GM12878 (cell line): ENCODE results near the gene NPFFR2. TPM values are rescaled to one million over a fixed set of nuclear protein-coding genes. Genes with fewer than 3 reads are reported as not detected.
A peak's percentile ranks its signal among the peaks of the same experiment; 100 is the strongest.

ENCODE experiments used
- BCL11A ChIP-seq: IDR thresholded peaks from 2 replicates; pipeline ENCODE4 v1.6.1; 2011; ENCODE audit warnings: low read depth, low read length
- BHLHE40 ChIP-seq, 2 experiments: fragments of 450-650 bp in 1 of 2; IDR thresholded peaks; 2 replicates each; pipeline ENCODE4 v1.6.1; 2011 to 2017; ENCODE audit warnings: low read depth in 2 of 2, borderline replicate concordance in 1 of 2, improper control_type of control experiment in 1 of 2, low read length in 1 of 2, mild to moderate bottlenecking in 1 of 2
- CEBPB ChIP-seq, 2 experiments: fragments of 150-350 bp in 1 of 2; IDR thresholded peaks; 2 replicates each; pipeline ENCODE4 v1.6.1; 2012 to 2014; ENCODE audit warnings: low read depth in 2 of 2, low read length in 2 of 2, borderline replicate concordance in 1 of 2, inconsistent platforms in 1 of 2
- CHD4 ChIP-seq: fragments of 200-600 bp; sonication (generic); IDR thresholded peaks from 2 replicates; pipeline ENCODE4 v1.6.1; 2016; ENCODE audit warnings: mild to moderate bottlenecking
- EED ChIP-seq: sonication (generic); IDR thresholded peaks from 2 replicates; pipeline ENCODE4 v1.6.1; 2016; ENCODE audit warnings: antibody characterized with exemption, low read depth
- EP300 ChIP-seq, 2 experiments: fragments of 150-350 bp in 1 of 2; IDR thresholded peaks; 2 replicates each; pipeline ENCODE4 v1.6.1; 2011 to 2012; ENCODE audit warnings: low read depth in 2 of 2, low read length in 2 of 2, borderline replicate concordance in 1 of 2, improper control_type of control experiment in 1 of 2, inconsistent platforms in 1 of 2; ENCODE audit not compliant: control insufficient read depth in 1 of 2
- HCFC1 ChIP-seq: fragments of 150-350 bp; IDR thresholded peaks from 2 replicates; pipeline ENCODE4 v1.6.1; 2014; ENCODE audit warnings: low read length
- IKZF1 ChIP-seq: fragments of 450-650 bp; conservative IDR thresholded peaks from 2 replicates; pipeline ENCODE4 v1.6.1; 2017; ENCODE audit warnings: antibody characterized with exemption, mild to moderate bottlenecking
- MEF2A ChIP-seq: IDR thresholded peaks from 2 replicates; pipeline ENCODE4 v1.6.1; 2011; ENCODE audit warnings: low read depth, mild to moderate bottlenecking, low read length, moderate library complexity; ENCODE audit not compliant: insufficient read depth
- PML ChIP-seq: IDR thresholded peaks from 2 replicates; pipeline ENCODE4 v1.6.1; 2012; ENCODE audit warnings: low read length, inconsistent platforms
- RB1 ChIP-seq: fragments of 450-650 bp; formaldehyde crosslinking; IDR thresholded peaks from 2 replicates; pipeline ENCODE4 v1.6.1; 2017; ENCODE audit warnings: mild to moderate bottlenecking, borderline replicate concordance
- RBBP5 ChIP-seq: fragments of 200-600 bp; sonication (generic); conservative IDR thresholded peaks from 2 replicates; pipeline ENCODE4 v1.6.1; 2016
- RFX5 ChIP-seq: IDR thresholded peaks from 2 replicates; pipeline ENCODE4 v1.6.1; 2011; ENCODE audit warnings: low read depth, low read length, improper control_type of control experiment
- SIX5 ChIP-seq: IDR thresholded peaks from 2 replicates; pipeline ENCODE4 v1.6.1; 2011; ENCODE audit warnings: mild to moderate bottlenecking, low read depth, low read length, moderate library complexity; ENCODE audit not compliant: severe bottlenecking
- SMAD5 ChIP-seq: IDR thresholded peaks from 2 replicates; pipeline ENCODE4 v1.6.1; 2016; ENCODE audit warnings: antibody characterized with exemption, low read depth
- SREBF2 ChIP-seq: IDR thresholded peaks from 2 replicates; pipeline ENCODE4 v1.6.1; 2012; ENCODE audit warnings: mild to moderate bottlenecking, low read length
- SRF ChIP-seq, 2 experiments: IDR thresholded peaks; 2 replicates each; pipeline ENCODE4 v1.6.1; 2011; ENCODE audit warnings: low read depth in 2 of 2, low read length in 2 of 2, mild to moderate bottlenecking in 1 of 2, moderate library complexity in 1 of 2
- SUPT20H ChIP-seq: IDR thresholded peaks from 2 replicates; pipeline ENCODE4 v1.6.1; 2011; ENCODE audit warnings: low read depth, mild to moderate bottlenecking, low read length, moderate library complexity, borderline replicate concordance; ENCODE audit not compliant: control insufficient read depth
- TAF1 ChIP-seq: IDR thresholded peaks from 2 replicates; pipeline ENCODE4 v1.6.1; 2011; ENCODE audit warnings: mild to moderate bottlenecking, low read depth, low read length, borderline replicate concordance
- TBL1XR1 ChIP-seq: IDR thresholded peaks from 2 replicates; pipeline ENCODE4 v1.6.1; 2012; ENCODE audit warnings: low read depth, low read length, improper control_type of control experiment
- polyA plus RNA-seq, 11 experiments: library from polyadenylated mRNA; depleted of rRNA in 4 of 11; unstranded in 6 of 11; stranded (reverse) in 5 of 11; fragments of >200 nt; fragmentation: Nextera tagmentation in 4 of 11; fragmentation: Illumina TruSeq in 1 of 11; extraction: Ambion mirVana in 4 of 11; extraction: Trizol in 1 of 11; gene quantifications; 1 replicate in 1 of 11; 2 replicates in 10 of 11; pipeline versions ENCODE4 v1.2.1 to v1.2.3, GENCODE V29; 2011 to 2016; ENCODE audit warnings: inconsistent platforms in 2 of 11, missing spikeins in 2 of 11, low read depth in 1 of 11
- total RNA-seq, 4 experiments: library from RNA; depleted of rRNA in 3 of 4; stranded (reverse); fragments of >200 nt in 3 of 4; fragmentation: Illumina TruSeq in 1 of 4; extraction: Trizol in 1 of 4; gene quantifications; 2 replicates each; pipeline versions ENCODE4 v1.2.1 to v1.2.3, GENCODE V29; 2013 to 2021
- TF ChIP-seq, protein P1 (sequence below): IDR thresholded peaks from 2 replicates; pipeline ENCODE4 v1.6.1; 2011; ENCODE audit warnings: borderline replicate concordance, low read depth, mild to moderate bottlenecking, moderate library complexity, low read length; ENCODE audit not compliant: insufficient read depth, poor library complexity, severe bottlenecking
- TF ChIP-seq, protein P2 (sequence below): IDR thresholded peaks from 2 replicates; pipeline ENCODE4 v1.6.1; 2012; ENCODE audit warnings: low read length, inconsistent platforms
- TF ChIP-seq, protein P3 (sequence below): fragments of 450-650 bp; formaldehyde crosslinking; IDR thresholded peaks from 2 replicates; pipeline ENCODE4 v1.4.0; 2020; ENCODE audit warnings: mild to moderate bottlenecking, moderate library complexity
- TF ChIP-seq, protein P4 (sequence below): fragments of 450-650 bp; IDR thresholded peaks from 2 replicates; pipeline ENCODE4 v1.6.1; 2017; ENCODE audit warnings: mild to moderate bottlenecking, low read depth, inconsistent platforms; ENCODE audit not compliant: poor library complexity, severe bottlenecking

NPFFR2 gene
- total and polyA plus RNA-seq, 10 of the 15 experiments (the other 5 are each of a cell fraction or from before 2014, with no cell fraction given): not detected

DNA sequence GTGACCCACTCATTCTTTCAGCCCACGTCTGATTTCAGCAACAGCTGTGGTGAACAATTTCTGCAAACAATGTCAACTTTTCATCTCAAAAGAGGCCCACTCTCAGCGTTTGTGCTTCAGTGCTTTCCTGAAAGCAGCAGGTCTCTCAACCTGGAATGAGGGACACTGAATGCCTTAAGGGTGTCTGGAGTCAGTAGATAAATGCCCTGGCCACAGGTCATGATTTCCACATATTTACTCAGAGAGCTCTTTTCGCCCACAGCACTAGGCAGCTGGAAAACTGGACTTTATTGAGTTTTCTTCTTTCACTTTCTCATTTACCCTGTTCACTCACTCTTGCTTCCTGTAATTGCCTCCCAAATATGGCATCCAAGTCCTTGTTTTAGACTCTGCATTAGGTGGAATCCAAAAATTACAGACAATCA lies 52.8 kb downstream of the NPFFR2 start (continued):
- TF ChIP-seq TAF1 (no peak), SRF (IDR thresholded peaks at IDR 0.05; ENCODE audit: low read depth in 2 of 2, low read length in 2 of 2) (peak; percentile 19 to 85; a peak in 2 of 4 replicates), CEBPB (IDR thresholded peaks at IDR 0.05; ENCODE audit: borderline replicate concordance in 1 of 2, low read depth in 2 of 2, low read length in 2 of 2) (no peak), HCFC1 (no peak), RBBP5 (no peak), RB1 (no peak), CHD4 (no peak), RFX5 (no peak), PML (no peak), BCL11A (no peak), SUPT20H (no peak), SREBF2 (no peak), BHLHE40 (IDR thresholded peaks at IDR 0.05; ENCODE audit: borderline replicate concordance in 1 of 2, low read depth in 2 of 2, low read length in 1 of 2) (no peak), EP300 (IDR thresholded peaks at IDR 0.05; ENCODE audit: borderline replicate concordance in 1 of 2, control insufficient read depth in 1 of 2, low read depth in 2 of 2, low read length in 2 of 2) (no peak), SMAD5 (no peak), TBL1XR1 (no peak), IKZF1 (peak; percentile 50), MEF2A (no peak), EED (0 out of 2 replicates have a peak, but pooled peaks have one; percentile 49), SIX5 (no peak)
- TF ChIP-seq, protein P1, sequence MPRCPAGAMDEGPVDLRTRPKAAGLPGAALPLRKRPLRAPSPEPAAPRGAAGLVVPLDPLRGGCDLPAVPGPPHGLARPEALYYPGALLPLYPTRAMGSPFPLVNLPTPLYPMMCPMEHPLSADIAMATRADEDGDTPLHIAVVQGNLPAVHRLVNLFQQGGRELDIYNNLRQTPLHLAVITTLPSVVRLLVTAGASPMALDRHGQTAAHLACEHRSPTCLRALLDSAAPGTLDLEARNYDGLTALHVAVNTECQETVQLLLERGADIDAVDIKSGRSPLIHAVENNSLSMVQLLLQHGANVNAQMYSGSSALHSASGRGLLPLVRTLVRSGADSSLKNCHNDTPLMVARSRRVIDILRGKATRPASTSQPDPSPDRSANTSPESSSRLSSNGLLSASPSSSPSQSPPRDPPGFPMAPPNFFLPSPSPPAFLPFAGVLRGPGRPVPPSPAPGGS: no peak
- TF ChIP-seq, protein P2, sequence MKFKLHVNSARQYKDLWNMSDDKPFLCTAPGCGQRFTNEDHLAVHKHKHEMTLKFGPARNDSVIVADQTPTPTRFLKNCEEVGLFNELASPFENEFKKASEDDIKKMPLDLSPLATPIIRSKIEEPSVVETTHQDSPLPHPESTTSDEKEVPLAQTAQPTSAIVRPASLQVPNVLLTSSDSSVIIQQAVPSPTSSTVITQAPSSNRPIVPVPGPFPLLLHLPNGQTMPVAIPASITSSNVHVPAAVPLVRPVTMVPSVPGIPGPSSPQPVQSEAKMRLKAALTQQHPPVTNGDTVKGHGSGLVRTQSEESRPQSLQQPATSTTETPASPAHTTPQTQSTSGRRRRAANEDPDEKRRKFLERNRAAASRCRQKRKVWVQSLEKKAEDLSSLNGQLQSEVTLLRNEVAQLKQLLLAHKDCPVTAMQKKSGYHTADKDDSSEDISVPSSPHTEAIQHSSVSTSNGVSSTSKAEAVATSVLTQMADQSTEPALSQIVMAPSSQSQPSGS: no peak
- TF ChIP-seq, protein P3, sequence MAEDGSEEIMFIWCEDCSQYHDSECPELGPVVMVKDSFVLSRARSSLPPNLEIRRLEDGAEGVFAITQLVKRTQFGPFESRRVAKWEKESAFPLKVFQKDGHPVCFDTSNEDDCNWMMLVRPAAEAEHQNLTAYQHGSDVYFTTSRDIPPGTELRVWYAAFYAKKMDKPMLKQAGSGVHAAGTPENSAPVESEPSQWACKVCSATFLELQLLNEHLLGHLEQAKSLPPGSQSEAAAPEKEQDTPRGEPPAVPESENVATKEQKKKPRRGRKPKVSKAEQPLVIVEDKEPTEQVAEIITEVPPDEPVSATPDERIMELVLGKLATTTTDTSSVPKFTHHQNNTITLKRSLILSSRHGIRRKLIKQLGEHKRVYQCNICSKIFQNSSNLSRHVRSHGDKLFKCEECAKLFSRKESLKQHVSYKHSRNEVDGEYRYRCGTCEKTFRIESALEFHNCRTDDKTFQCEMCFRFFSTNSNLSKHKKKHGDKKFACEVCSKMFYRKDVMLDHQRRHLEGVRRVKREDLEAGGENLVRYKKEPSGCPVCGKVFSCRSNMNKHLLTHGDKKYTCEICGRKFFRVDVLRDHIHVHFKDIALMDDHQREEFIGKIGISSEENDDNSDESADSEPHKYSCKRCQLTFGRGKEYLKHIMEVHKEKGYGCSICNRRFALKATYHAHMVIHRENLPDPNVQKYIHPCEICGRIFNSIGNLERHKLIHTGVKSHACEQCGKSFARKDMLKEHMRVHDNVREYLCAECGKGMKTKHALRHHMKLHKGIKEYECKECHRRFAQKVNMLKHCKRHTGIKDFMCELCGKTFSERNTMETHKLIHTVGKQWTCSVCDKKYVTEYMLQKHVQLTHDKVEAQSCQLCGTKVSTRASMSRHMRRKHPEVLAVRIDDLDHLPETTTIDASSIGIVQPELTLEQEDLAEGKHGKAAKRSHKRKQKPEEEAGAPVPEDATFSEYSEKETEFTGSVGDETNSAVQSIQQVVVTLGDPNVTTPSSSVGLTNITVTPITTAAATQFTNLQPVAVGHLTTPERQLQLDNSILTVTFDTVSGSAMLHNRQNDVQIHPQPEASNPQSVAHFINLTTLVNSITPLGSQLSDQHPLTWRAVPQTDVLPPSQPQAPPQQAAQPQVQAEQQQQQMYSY (CRISPR knock-in tag): no peak
- TF ChIP-seq, protein P4, sequence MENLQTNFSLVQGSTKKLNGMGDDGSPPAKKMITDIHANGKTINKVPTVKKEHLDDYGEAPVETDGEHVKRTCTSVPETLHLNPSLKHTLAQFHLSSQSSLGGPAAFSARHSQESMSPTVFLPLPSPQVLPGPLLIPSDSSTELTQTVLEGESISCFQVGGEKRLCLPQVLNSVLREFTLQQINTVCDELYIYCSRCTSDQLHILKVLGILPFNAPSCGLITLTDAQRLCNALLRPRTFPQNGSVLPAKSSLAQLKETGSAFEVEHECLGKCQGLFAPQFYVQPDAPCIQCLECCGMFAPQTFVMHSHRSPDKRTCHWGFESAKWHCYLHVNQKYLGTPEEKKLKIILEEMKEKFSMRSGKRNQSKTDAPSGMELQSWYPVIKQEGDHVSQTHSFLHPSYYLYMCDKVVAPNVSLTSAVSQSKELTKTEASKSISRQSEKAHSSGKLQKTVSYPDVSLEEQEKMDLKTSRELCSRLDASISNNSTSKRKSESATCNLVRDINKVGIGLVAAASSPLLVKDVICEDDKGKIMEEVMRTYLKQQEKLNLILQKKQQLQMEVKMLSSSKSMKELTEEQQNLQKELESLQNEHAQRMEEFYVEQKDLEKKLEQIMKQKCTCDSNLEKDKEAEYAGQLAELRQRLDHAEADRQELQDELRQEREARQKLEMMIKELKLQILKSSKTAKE: no peak
